ENCODE data around the gene PITPNC1.

GRCh38 chr17:67500677-67501300 is 123.7 kb downstream of the PITPNC1 start:
- TF ChIP-seq EP300 (IDR thresholded peaks at IDR 0.05): no peak
- TF ChIP-seq, protein P1, sequence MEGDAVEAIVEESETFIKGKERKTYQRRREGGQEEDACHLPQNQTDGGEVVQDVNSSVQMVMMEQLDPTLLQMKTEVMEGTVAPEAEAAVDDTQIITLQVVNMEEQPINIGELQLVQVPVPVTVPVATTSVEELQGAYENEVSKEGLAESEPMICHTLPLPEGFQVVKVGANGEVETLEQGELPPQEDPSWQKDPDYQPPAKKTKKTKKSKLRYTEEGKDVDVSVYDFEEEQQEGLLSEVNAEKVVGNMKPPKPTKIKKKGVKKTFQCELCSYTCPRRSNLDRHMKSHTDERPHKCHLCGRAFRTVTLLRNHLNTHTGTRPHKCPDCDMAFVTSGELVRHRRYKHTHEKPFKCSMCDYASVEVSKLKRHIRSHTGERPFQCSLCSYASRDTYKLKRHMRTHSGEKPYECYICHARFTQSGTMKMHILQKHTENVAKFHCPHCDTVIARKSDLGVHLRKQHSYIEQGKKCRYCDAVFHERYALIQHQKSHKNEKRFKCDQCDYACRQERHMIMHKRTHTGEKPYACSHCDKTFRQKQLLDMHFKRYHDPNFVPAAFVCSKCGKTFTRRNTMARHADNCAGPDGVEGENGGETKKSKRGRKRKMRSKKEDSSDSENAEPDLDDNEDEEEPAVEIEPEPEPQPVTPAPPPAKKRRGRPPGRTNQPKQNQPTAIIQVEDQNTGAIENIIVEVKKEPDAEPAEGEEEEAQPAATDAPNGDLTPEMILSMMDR (IDR thresholded peaks at IDR 0.05): no peak

Measured in tibial nerve (tissue), 4 donors.